HepG2 (cell line): ENCODE data around the gene RING1. TPM values are rescaled to one million over a fixed set of nuclear protein-coding genes. Genes with fewer than 3 reads are reported as not detected.
A peak's percentile ranks its signal among the peaks of the same experiment; 100 is the strongest.

ENCODE experiments used
- ATRX ChIP-seq: sonication (generic); formaldehyde crosslinking; IDR thresholded peaks from 2 replicates; pipeline ENCODE4 v1.4.0; 2020; ENCODE audit warnings: missing genetic modification reagents, borderline replicate concordance
- CAMTA2 ChIP-seq: sonication (generic); formaldehyde crosslinking; IDR thresholded peaks from 2 replicates; pipeline ENCODE4 v1.4.0; 2020; ENCODE audit warnings: mild to moderate bottlenecking, missing genetic modification reagents, borderline replicate concordance
- CBX2 ChIP-seq, 2 experiments: fragments of 200-600 bp in 1 of 2; sonication (generic); formaldehyde crosslinking in 1 of 2; IDR thresholded peaks; 2 replicates each; pipeline versions ENCODE4 v1.7.0 to v1.8.1; 2018 to 2022; ENCODE audit warnings: low read depth in 2 of 2, low read length in 1 of 2, mild to moderate bottlenecking in 1 of 2, missing genetic modification reagents in 1 of 2
- FOXA3 ChIP-seq: IDR thresholded peaks from 2 replicates; pipeline ENCODE4 v1.6.1; 2016; ENCODE audit warnings: missing genetic modification reagents, missing compliant biosample characterization
- MBNL3 ChIP-seq: fragments of 250-450 bp; sonication (Bioruptor Pico); conservative IDR thresholded peaks from 2 replicates; pipeline ENCODE4 v1.8.0; 2022; ENCODE audit warnings: mild to moderate bottlenecking, inconsistent platforms
- NONO ChIP-seq, 2 experiments: fragments of 450-650 bp in 1 of 2; sonication (generic) in 1 of 2; formaldehyde crosslinking in 1 of 2; IDR thresholded peaks in 1 of 2; conservative IDR thresholded peaks in 1 of 2; 2 replicates each; pipeline versions ENCODE4 v1.6.1 to v1.8.0; 2017 to 2022; ENCODE audit warnings: mild to moderate bottlenecking in 1 of 2, missing genetic modification reagents in 1 of 2, moderate library complexity in 1 of 2
- PBX2 ChIP-seq: IDR thresholded peaks from 2 replicates; pipeline ENCODE4 v1.6.1; 2016; ENCODE audit warnings: control low read depth
- SAP130 ChIP-seq: IDR thresholded peaks from 2 replicates; pipeline ENCODE4 v1.6.1; 2016; ENCODE audit warnings: low read depth
- SMAD1 ChIP-seq: sonication (generic); formaldehyde crosslinking; IDR thresholded peaks from 2 replicates; pipeline ENCODE4 v1.4.0; 2020; ENCODE audit warnings: missing genetic modification reagents, low read depth, mild to moderate bottlenecking, borderline replicate concordance
- THYN1 ChIP-seq: sonication (generic); formaldehyde crosslinking; IDR thresholded peaks from 2 replicates; pipeline ENCODE4 v1.8.1; 2023; ENCODE audit warnings: low read depth, mild to moderate bottlenecking, moderate library complexity, missing genetic modification reagents, borderline replicate concordance
- XRCC5 ChIP-seq: fragments of 200-400 bp; formaldehyde crosslinking; optimal IDR thresholded peaks from 2 replicates; pipeline ENCODE3; 2017; ENCODE audit warnings: mild to moderate bottlenecking, low read length
- ZMYM2 ChIP-seq: sonication (generic); formaldehyde crosslinking; IDR thresholded peaks from 2 replicates; pipeline ENCODE4 v1.8.0; 2022; ENCODE audit warnings: mild to moderate bottlenecking, missing genetic modification reagents
- ZNF264 ChIP-seq: sonication (generic); formaldehyde crosslinking; IDR thresholded peaks from 2 replicates; pipeline ENCODE4 v1.4.0; 2020; ENCODE audit warnings: missing genetic modification reagents
- ZNF546 ChIP-seq: sonication (generic); formaldehyde crosslinking; conservative IDR thresholded peaks from 2 replicates; pipeline ENCODE4 v1.8.1; 2023; ENCODE audit warnings: mild to moderate bottlenecking, missing genetic modification reagents
- ZNF557 ChIP-seq: sonication (generic); formaldehyde crosslinking; IDR thresholded peaks from 2 replicates; pipeline ENCODE4 v1.4.0; 2020; ENCODE audit warnings: missing genetic modification reagents
- ZNF570 ChIP-seq: sonication (generic); formaldehyde crosslinking; IDR thresholded peaks from 2 replicates; pipeline ENCODE4 v1.4.0; 2020; ENCODE audit warnings: mild to moderate bottlenecking, missing genetic modification reagents, borderline replicate concordance
- ZNF780A ChIP-seq: sonication (generic); formaldehyde crosslinking; IDR thresholded peaks from 2 replicates; pipeline ENCODE4 v1.8.0; 2022; ENCODE audit warnings: mild to moderate bottlenecking, missing genetic modification reagents, moderate library complexity
- ZSCAN25 ChIP-seq: sonication (generic); formaldehyde crosslinking; IDR thresholded peaks from 2 replicates; pipeline ENCODE4 v1.8.0; 2022; ENCODE audit warnings: mild to moderate bottlenecking, missing genetic modification reagents
- polyA plus RNA-seq, 8 experiments: library from polyadenylated mRNA; depleted of rRNA in 3 of 8; stranded (reverse) in 7 of 8; unstranded in 1 of 8; fragments of >200 nt; fragmentation: Illumina TruSeq in 4 of 8; extraction: Trizol in 4 of 8; gene quantifications; 2 replicates each; pipeline versions ENCODE4 v1.2.1 to v1.2.3, GENCODE V29; 2011 to 2016; ENCODE audit warnings: low read depth in 4 of 8, missing spikeins in 1 of 8, mixed read lengths in 1 of 8; ENCODE audit not compliant: insufficient read depth in 1 of 8
- total RNA-seq, 5 experiments: library from RNA; depleted of rRNA; stranded (reverse); fragments of >200 nt; fragmentation: Illumina TruSeq; extraction: Trizol; gene quantifications; 2 replicates each; pipeline ENCODE4 v1.2.3, GENCODE V29; 2016; ENCODE audit warnings: low read depth in 1 of 5
- TF ChIP-seq, protein P1 (sequence below): sonication (generic); formaldehyde crosslinking; IDR thresholded peaks from 2 replicates; pipeline ENCODE4 v1.5.0; 2020; ENCODE audit warnings: mild to moderate bottlenecking, missing genetic modification reagents
- TF ChIP-seq, protein P2 (sequence below): sonication (generic); formaldehyde crosslinking; IDR thresholded peaks from 2 replicates; pipeline ENCODE4 v1.8.0; 2022; ENCODE audit warnings: mild to moderate bottlenecking, missing genetic modification reagents, borderline replicate concordance
- TF ChIP-seq, protein P3 (sequence below): sonication (generic); formaldehyde crosslinking; conservative IDR thresholded peaks from 2 replicates; pipeline ENCODE4 v1.4.0; 2020; ENCODE audit warnings: missing genetic modification reagents

RING1 gene
- total and polyA plus RNA-seq, 2 of the 13 experiments (the other 11 are each of a cell fraction or from before 2014, with no cell fraction given): 23.9 to 33.6 TPM

DNA sequence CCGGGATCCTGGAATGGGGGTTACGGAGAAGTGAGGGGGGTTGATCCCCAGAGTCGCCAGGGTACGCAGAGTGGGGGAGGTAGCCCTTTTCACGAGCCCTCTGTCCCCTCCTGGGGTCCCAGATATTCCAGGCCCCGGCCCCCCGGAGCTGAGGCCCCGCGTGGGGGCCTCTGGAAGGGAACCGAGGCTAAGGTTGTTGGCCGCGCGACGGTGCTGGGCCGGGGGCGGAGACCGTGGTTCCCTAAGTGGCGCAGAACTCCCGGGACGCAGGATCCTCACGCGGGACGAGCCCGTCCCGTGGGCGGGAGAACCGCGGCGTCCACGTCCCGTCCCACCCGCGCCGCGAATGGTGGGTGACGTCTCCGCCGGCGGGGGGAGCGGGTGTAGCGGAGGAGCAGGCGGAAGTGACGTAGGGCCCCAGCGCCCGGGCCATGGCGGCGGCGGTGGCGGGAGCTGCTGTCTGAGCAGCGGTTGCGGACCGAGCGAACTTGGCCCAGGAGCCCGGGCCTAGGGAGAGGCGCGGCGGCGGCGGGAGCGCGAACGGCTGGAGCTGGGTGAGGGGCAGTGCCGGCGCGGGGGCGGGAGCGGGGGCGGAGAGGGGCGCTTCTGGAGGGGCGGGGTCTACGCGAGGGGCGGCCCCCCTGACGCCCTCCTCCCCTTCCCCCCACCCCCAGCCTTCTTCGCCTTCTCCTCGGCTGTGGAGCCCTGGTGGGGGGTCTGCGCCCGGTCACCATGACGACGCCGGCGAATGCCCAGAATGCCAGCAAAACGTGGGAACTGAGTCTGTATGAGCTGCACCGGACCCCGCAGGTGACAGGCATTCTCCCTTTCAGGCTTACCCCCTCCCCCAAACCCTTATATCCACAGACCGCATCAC is at the start of gene RING1 (continued):
- TF ChIP-seq ZNF557 (no peak), FOXA3 (CRISPR knock-in tag) (peak; percentile 74), ZNF546 (no peak; the same call in 1 of the 2 replicates), MBNL3 (no peak), ZSCAN25 (CRISPR knock-in tag) (no peak; the same call in 1 of the 2 replicates), ATRX (CRISPR knock-in tag) (no peak), CAMTA2 (CRISPR knock-in tag) (peak; percentile 76), ZNF570 (no peak), PBX2 (CRISPR knock-in tag) (no peak), SAP130 (peak; percentile 87), CBX2 (IDR thresholded peaks at IDR 0.05; ENCODE audit: low read depth, low read length) (no peak), CBX2 (CRISPR knock-in tag; IDR thresholded peaks at IDR 0.05; ENCODE audit: low read depth) (no peak), ZMYM2 (CRISPR knock-in tag) (peak; percentile 29; the same call in 1 of the 2 replicates), ZNF780A (CRISPR knock-in tag) (peak; percentile 60; the same call in 1 of the 2 replicates), XRCC5 (no peak), SMAD1 (no peak; the same call in 1 of the 2 replicates), ZNF264 (no peak), NONO (IDR thresholded peaks at IDR 0.05) (no peak), NONO (CRISPR knock-in tag; conservative IDR thresholded peaks at IDR 0.05) (peak; percentile 92), THYN1 (CRISPR knock-in tag) (no peak)
- TF ChIP-seq, protein P1, sequence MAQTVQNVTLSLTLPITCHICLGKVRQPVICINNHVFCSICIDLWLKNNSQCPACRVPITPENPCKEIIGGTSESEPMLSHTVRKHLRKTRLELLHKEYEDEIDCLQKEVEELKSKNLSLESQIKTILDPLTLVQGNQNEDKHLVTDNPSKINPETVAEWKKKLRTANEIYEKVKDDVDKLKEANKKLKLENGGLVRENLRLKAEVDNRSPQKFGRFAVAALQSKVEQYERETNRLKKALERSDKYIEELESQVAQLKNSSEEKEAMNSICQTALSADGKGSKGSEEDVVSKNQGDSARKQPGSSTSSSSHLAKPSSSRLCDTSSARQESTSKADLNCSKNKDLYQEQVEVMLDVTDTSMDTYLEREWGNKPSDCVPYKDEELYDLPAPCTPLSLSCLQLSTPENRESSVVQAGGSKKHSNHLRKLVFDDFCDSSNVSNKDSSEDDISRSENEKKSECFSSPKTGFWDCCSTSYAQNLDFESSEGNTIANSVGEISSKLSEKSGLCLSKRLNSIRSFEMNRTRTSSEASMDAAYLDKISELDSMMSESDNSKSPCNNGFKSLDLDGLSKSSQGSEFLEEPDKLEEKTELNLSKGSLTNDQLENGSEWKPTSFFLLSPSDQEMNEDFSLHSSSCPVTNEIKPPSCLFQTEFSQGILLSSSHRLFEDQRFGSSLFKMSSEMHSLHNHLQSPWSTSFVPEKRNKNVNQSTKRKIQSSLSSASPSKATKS (CRISPR knock-in tag): no peak
- TF ChIP-seq, protein P2, sequence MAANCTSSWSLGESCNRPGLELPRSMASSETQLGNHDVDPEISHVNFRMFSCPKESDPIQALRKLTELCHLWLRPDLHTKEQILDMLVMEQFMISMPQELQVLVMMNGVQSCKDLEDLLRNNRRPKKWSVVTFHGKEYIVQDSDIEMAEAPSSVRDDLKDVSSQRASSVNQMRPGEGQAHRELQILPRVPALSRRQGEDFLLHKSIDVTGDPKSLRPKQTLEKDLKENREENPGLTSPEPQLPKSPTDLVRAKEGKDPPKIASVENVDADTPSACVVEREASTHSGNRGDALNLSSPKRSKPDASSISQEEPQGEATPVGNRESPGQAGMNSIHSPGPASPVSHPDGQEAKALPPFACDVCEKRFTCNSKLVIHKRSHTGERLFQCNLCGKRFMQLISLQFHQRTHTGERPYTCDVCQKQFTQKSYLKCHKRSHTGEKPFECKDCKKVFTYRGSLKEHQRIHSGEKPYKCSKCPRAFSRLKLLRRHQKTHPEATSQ (CRISPR knock-in tag): no peak
- TF ChIP-seq, protein P3, sequence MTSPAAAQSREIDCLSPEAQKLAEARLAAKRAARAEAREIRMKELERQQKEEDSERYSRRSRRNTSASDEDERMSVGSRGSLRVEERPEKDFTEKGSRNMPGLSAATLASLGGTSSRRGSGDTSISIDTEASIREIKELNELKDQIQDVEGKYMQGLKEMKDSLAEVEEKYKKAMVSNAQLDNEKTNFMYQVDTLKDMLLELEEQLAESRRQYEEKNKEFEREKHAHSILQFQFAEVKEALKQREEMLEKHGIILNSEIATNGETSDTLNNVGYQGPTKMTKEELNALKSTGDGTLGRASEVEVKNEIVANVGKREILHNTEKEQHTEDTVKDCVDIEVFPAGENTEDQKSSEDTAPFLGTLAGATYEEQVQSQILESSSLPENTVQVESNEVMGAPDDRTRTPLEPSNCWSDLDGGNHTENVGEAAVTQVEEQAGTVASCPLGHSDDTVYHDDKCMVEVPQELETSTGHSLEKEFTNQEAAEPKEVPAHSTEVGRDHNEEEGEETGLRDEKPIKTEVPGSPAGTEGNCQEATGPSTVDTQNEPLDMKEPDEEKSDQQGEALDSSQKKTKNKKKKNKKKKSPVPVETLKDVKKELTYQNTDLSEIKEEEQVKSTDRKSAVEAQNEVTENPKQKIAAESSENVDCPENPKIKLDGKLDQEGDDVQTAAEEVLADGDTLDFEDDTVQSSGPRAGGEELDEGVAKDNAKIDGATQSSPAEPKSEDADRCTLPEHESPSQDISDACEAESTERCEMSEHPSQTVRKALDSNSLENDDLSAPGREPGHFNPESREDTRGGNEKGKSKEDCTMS (CRISPR knock-in tag): no peak
